Endothelial cell (in vitro differentiated cells): ENCODE measurements around the gene CD226. TPM values are rescaled to one million over a fixed set of nuclear protein-coding genes. Genes with fewer than 3 reads are reported as not detected.

Source experiments
- DNase-seq: peaks from one replicate; pipeline ENCODE4 v3.0.0; 2021; ENCODE audit warnings: low spot score
- H3K27ac Mint-ChIP-seq: one replicate; pipeline ENCODE4 v1.8.0; 2021; ENCODE audit warnings: mixed read lengths, inconsistent platforms; ENCODE audit not compliant: unreplicated experiment
- H3K27me3 Mint-ChIP-seq: one replicate; pipeline ENCODE4 v1.8.0; 2021; ENCODE audit warnings: mild to moderate bottlenecking, moderate library complexity, mixed read lengths, inconsistent platforms; ENCODE audit not compliant: unreplicated experiment
- H3K36me3 Mint-ChIP-seq: one replicate; pipeline ENCODE4 v1.8.0; 2021; ENCODE audit warnings: mild to moderate bottlenecking, low read depth, mixed read lengths, inconsistent platforms; ENCODE audit not compliant: unreplicated experiment
- H3K4me1 Mint-ChIP-seq: one replicate; pipeline ENCODE4 v1.8.0; 2021; ENCODE audit warnings: mild to moderate bottlenecking, mixed read lengths, inconsistent platforms; ENCODE audit not compliant: unreplicated experiment
- H3K4me3 Mint-ChIP-seq: one replicate; pipeline ENCODE4 v1.8.0; 2021; ENCODE audit warnings: mild to moderate bottlenecking, mixed read lengths, inconsistent platforms; ENCODE audit not compliant: unreplicated experiment
- H3K9me3 Mint-ChIP-seq: one replicate; pipeline ENCODE4 v1.8.0; 2021; ENCODE audit warnings: mixed read lengths, inconsistent platforms; ENCODE audit not compliant: unreplicated experiment
- CTCF ChIP-seq: fragments of 200-600 bp; sonication (generic); IDR thresholded peaks from one replicate; pipeline ENCODE4 v1.5.0; 2021; ENCODE audit warnings: antibody characterized with exemption; ENCODE audit not compliant: unreplicated experiment
- total RNA-seq: library from RNA; stranded (reverse); fragmentation: NEBNext Ultra II Directional; extraction: Animal tissue kit (Norgen Biotek cat#: 25700); gene quantifications from one replicate; pipeline ENCODE4 v1.2.1, GENCODE V29; 2021; ENCODE audit not compliant: unreplicated experiment

The CD226 gene
- total RNA-seq, 1 donor from 2014 or later, result 0.80 TPM

DNA sequence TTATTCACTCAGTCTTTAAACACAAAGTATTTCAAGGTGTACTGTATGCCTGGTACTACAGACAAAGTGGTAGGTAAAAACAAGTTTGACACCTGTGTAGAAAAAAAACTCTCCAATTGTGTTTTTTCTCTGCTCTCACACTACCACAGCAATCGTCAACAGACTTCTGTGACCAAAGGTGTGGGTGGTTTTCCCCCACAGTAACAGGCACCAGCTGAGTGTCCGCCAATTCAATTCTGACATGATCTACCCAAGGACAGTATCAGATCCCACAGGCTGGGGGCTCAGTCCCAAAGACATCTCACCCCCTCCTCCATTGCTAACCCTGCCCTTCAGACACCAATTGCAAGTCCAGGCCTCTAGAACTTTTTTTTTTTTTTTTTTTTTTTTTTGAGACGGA, 71.2 kb downstream of the CD226 start:
- TF ChIP-seq CTCF, result no peak
- Mint-ChIP-seq H3K4me1 (no peaks in the 10 kb centered on the region), H3K36me3 (no peaks in the 10 kb centered on the region), H3K4me3 (no peak overlapping the region), H3K27ac (no peak overlapping the region), H3K9me3 (no peaks in the 10 kb centered on the region), H3K27me3 (no peaks in the 10 kb centered on the region)
- DNase-seq, result no peak

GRCh38 chr18:69874058-69874457, 73.6 kb downstream of the CD226 start:
- DNase-seq, result no peak
- H3K36me3 Mint-ChIP-seq, result no peaks in the 10 kb centered on the region
- H3K4me3 Mint-ChIP-seq, result no peak overlapping the region
- no peak overlapping the region for H3K27ac Mint-ChIP-seq
- no peak for TF ChIP-seq CTCF
- no peaks in the 10 kb centered on the region for H3K4me1 Mint-ChIP-seq
- H3K9me3 Mint-ChIP-seq, result no peaks in the 10 kb centered on the region
- peaks cover 1% of the 10 kb centered on the region for H3K27me3 Mint-ChIP-seq

- no peak overlapping the region for H3K4me3 Mint-ChIP-seq
- peaks cover 1% of the 10 kb centered on the region for H3K27me3 Mint-ChIP-seq
- H3K4me1 Mint-ChIP-seq, result no peaks in the 10 kb centered on the region
- no peak for DNase-seq
- no peak overlapping the region for H3K27ac Mint-ChIP-seq
- TF ChIP-seq CTCF, result no peak
- H3K9me3 Mint-ChIP-seq, result no peaks in the 10 kb centered on the region
- no peaks in the 10 kb centered on the region for H3K36me3 Mint-ChIP-seq
Observed at GRCh38 chr18:69872661-69873060, 75.0 kb downstream of the CD226 start.

DNA sequence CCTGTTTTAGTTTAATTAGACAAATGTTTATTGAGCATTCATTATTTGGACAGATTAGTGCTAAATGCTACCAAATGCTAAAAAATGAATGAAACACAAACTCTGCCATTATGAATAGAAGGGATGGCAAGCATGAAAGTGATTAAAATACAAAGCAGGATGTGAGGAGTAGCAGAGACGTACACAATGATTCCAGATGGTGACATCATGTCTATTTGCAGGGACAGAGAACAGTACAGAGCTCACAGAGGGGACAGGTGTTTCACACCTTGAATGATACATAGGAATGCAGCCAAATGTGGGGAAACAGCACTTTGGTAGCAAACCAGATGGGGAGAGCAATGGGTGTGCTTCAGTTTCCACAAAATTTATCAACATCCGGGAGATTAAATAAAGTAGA, 76.3 kb downstream of the CD226 start:
- Mint-ChIP-seq H3K9me3 (no peaks in the 10 kb centered on the region), H3K27ac (no peak overlapping the region), H3K36me3 (no peaks in the 10 kb centered on the region), H3K4me1 (peaks cover 2% of the 10 kb centered on the region), H3K4me3 (no peak overlapping the region), H3K27me3 (peaks cover 1% of the 10 kb centered on the region)
- TF ChIP-seq CTCF, result no peak
- DNase-seq, result no peak

DNA sequence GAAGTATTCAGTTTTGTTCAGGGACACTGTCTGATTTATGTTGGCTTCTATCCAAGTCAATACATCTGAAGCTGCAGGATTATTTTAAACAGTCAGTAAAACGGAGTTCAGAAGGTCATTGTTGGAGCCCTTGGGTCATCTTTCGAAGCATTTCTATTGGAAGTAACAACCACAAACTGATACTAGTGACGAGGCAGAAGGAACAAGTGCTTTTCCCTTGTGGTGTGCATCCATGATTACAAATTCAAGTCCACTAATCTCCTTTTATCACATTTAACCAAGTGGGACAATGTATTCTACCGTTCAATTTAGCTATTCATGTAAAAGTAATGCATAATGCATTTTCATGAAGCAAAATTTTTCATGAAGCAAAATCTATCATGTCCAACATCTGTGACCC, 76.9 kb downstream of the CD226 start:
- Mint-ChIP-seq H3K36me3 (no peaks in the 10 kb centered on the region), H3K4me1 (peaks cover 6% of the 10 kb centered on the region), H3K9me3 (no peaks in the 10 kb centered on the region), H3K27ac (no peak overlapping the region), H3K27me3 (peaks cover 1% of the 10 kb centered on the region), H3K4me3 (no peak overlapping the region)
- TF ChIP-seq CTCF, result no peak
- no peak for DNase-seq
